GM23248 (cell line): ENCODE data around the gene SPZ1. TPM values are rescaled to one million over a fixed set of nuclear protein-coding genes. Genes with fewer than 3 reads are reported as not detected.
A peak's percentile ranks its signal among the peaks of the same experiment; 100 is the strongest.
"Not testable (repeated sequence)": the region's sequence is repeated elsewhere in the genome, so short reads cannot be mapped to it uniquely, and the experiment has no call there.

Experiments used
- DNase-seq: peaks from one replicate; pipeline ENCODE4 v3.0.0-alpha.2; 2015
- H2AFZ ChIP-seq: fragments of 200-600 bp; sonication (generic); 2 replicates; pipeline ENCODE4 v1.6.1; 2016; ENCODE audit warnings: antibody characterized with exemption
- H3F3A ChIP-seq: fragments of 200-600 bp; sonication (generic); 2 replicates; pipeline ENCODE4 v1.6.1; 2016; ENCODE audit warnings: mild to moderate bottlenecking, antibody characterized with exemption, mixed run types; ENCODE audit not compliant: insufficient read depth
- H3K27ac ChIP-seq: fragments of 200-600 bp; sonication (generic); 2 replicates; pipeline ENCODE4 v1.5.1; 2016; ENCODE audit warnings: mild to moderate bottlenecking
- H3K27me3 ChIP-seq: fragments of 200-600 bp; sonication (generic); replicated peaks from 2 replicates; pipeline ENCODE4 v1.6.1; 2016; ENCODE audit warnings: mild to moderate bottlenecking; ENCODE audit not compliant: insufficient read depth
- H3K36me3 ChIP-seq: fragments of 200-600 bp; sonication (generic); 2 replicates; pipeline ENCODE4 v1.6.1; 2016; ENCODE audit warnings: low read depth, mild to moderate bottlenecking
- H3K4me1 ChIP-seq: fragments of 200-600 bp; sonication (generic); 2 replicates; pipeline ENCODE4 v1.6.1; 2016; ENCODE audit warnings: mild to moderate bottlenecking; ENCODE audit not compliant: insufficient read depth
- H3K4me2 ChIP-seq: fragments of 200-600 bp; sonication (generic); one replicate; pipeline ENCODE4 v1.6.1; 2016; ENCODE audit warnings: mild to moderate bottlenecking; ENCODE audit not compliant: unreplicated experiment
- H3K4me3 ChIP-seq: fragments of 200-600 bp; sonication (generic); 2 replicates; pipeline ENCODE4 v1.5.1; 2016; ENCODE audit warnings: mild to moderate bottlenecking
- H3K79me2 ChIP-seq: fragments of 200-600 bp; sonication (generic); 2 replicates; pipeline ENCODE4 v1.6.1; 2016; ENCODE audit warnings: mild to moderate bottlenecking; ENCODE audit not compliant: insufficient read depth
- H3K9ac ChIP-seq: fragments of 200-600 bp; sonication (generic); 2 replicates; pipeline ENCODE4 v1.6.1; 2016; ENCODE audit warnings: mild to moderate bottlenecking
- H3K9me2 ChIP-seq: fragments of 200-600 bp; sonication (generic); 2 replicates; pipeline ENCODE4 v1.6.1; 2016; ENCODE audit warnings: mixed run types, mild to moderate bottlenecking, moderate library complexity; ENCODE audit not compliant: insufficient read depth
- H3K9me3 ChIP-seq: fragments of 200-600 bp; sonication (generic); one replicate; pipeline ENCODE4 v1.6.1; 2017; ENCODE audit warnings: low read depth
- H4K20me1 ChIP-seq: fragments of 200-600 bp; sonication (generic); 2 replicates; pipeline ENCODE4 v1.6.0; 2016; ENCODE audit not compliant: insufficient read depth
- EZH2 ChIP-seq: fragments of 200-600 bp; sonication (generic); IDR thresholded peaks from 2 replicates; pipeline ENCODE4 v1.6.1; 2018; ENCODE audit warnings: antibody characterized with exemption, mild to moderate bottlenecking; ENCODE audit not compliant: insufficient read depth, poor library complexity, severe bottlenecking
- EZH2phosphoT487 ChIP-seq: fragments of 200-600 bp; sonication (generic); IDR thresholded peaks from 2 replicates; pipeline ENCODE4 v1.6.1; 2018; ENCODE audit warnings: antibody characterized with exemption, moderate library complexity, mild to moderate bottlenecking, low read depth; ENCODE audit not compliant: insufficient read depth
- WGBS, 2 experiments: methylation state at CpG; one replicate each; pipeline ENCODE4 v1.1.6; 2015 to 2017; ENCODE audit warnings: low lambda C conversion rate in 2 of 2, low coverage in 1 of 2; ENCODE audit errors: missing lambda C conversion rate in 2 of 2; 5-methylcytosine and 5-hydroxymethylcytosine counted together
- in situ Hi-C: fragments of 300-500 bp; cut with MboI; formaldehyde crosslinking; loops from 2 replicates; pipeline ENCODE4 v1.15.0; 2020
- polyA plus RNA-seq: library from polyadenylated mRNA; unstranded; fragments of >200 nt; fragmentation: Nextera tagmentation; extraction: Ambion mirVana; gene quantifications from 2 replicates; pipeline ENCODE4 v1.2.1, GENCODE V29; 2016
- total RNA-seq: library from RNA; depleted of rRNA; stranded (reverse); fragments of >200 nt; shearing (Covaris generic); gene quantifications from 2 replicates; pipeline ENCODE4 v1.2.3, GENCODE V29; 2014; rRNA removed

SPZ1 gene
- not detected in 2 replicates for total RNA-seq
- not detected in 2 replicates for polyA plus RNA-seq

DNA sequence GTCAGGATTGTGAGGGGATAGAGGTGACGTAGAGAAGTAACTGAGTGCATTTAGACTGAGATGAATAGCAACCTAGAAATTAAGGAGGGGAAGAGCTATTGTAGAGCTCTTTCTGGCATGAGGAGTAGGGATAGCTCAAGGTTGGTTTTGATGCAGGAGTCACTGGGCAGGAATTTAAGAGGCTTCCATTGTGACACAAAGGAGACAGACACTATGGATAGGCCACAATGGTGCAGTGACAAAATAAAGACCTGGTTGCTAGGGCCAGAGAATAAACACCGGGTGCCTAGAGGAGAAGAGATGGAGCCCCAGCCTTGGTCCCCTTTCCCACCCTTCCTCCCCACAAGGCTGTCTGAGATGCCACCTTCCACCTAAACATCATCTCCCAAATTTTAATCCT, at the start of gene SPZ1:
TSS of gene SPZ1 (plus strand) at position 301 of the 400 bp plus-strand sequence. CDS start 214 bp downstream, outside the sequence.
- TF ChIP-seq EZH2phosphoT487: no peak
- no peak for TF ChIP-seq EZH2
- 42 to 55% methylated on average over 2 of the region's 2 CpGs for WGBS, 2 experiments
- Histone ChIP-seq H3F3A (no peaks in the 10 kb centered on the region), H3K4me2 (no peak within 1 kb of the TSS), H3K79me2 (no peaks in the 10 kb centered on the region), H3K4me3 (no peak within 1 kb of the TSS), H3K9me3 (no peaks in the 10 kb centered on the region), H3K4me1 (no peaks in the 10 kb centered on the region), H4K20me1 (no peaks in the 10 kb centered on the region), H3K27ac (no peak within 1 kb of the TSS), H3K27me3 (peaks cover 14% of the 10 kb centered on the region), H3K36me3 (no peaks in the 10 kb centered on the region), H3K9ac (no peak within 1 kb of the TSS), H3K9me2 (no peaks in the 10 kb centered on the region), H2AFZ (no peak within 1 kb of the TSS)
- in situ Hi-C loops: no loop called here
- no peak for DNase-seq

- H4K20me1 ChIP-seq, H3K27me3 ChIP-seq, H3K4me2 ChIP-seq, H3K4me3 ChIP-seq, DNase-seq, H2AFZ ChIP-seq, H3K79me2 ChIP-seq, H3K9me2 ChIP-seq, H3K27ac ChIP-seq, in situ Hi-C loops, H3K36me3 ChIP-seq, H3F3A ChIP-seq, H3K4me1 ChIP-seq, H3K9ac ChIP-seq, H3K9me3 ChIP-seq: not testable (repeated sequence)
- WGBS, 2 experiments: 73 to 95% methylated on average over 2 of the region's 2 CpGs
Measured at GRCh38 chr5:80270543-80270942, 49.3 kb upstream of the SPZ1 start.

GRCh38 chr5:80275347-80275746, 44.5 kb upstream of the SPZ1 start:
- H3K27ac ChIP-seq: no peak overlapping the region
- H3K27me3 ChIP-seq: no peaks in the 10 kb centered on the region
- H3K4me1 ChIP-seq: no peaks in the 10 kb centered on the region
- no peaks in the 10 kb centered on the region for H3K79me2 ChIP-seq
- no peak overlapping the region for H2AFZ ChIP-seq
- H3K9me3 ChIP-seq: no peaks in the 10 kb centered on the region
- H3K4me2 ChIP-seq: no peak overlapping the region
- H3F3A ChIP-seq: no peaks in the 10 kb centered on the region
- H3K36me3 ChIP-seq: no peaks in the 10 kb centered on the region
- 61 to 64% methylated on average over 2 of the region's 2 CpGs for WGBS, 2 experiments
- peak; percentile 16 for DNase-seq
- in situ Hi-C loops: loop anchor here (25.0 kb wide), 1 partner anchor 388 kb away; no protein-coding TSS in a partner anchor
- H4K20me1 ChIP-seq: no peaks in the 10 kb centered on the region
- no peaks in the 10 kb centered on the region for H3K9me2 ChIP-seq
- TF ChIP-seq EZH2 (no peak), EZH2phosphoT487 (no peak)
- H3K9ac ChIP-seq: no peak overlapping the region
- no peak overlapping the region for H3K4me3 ChIP-seq

- no peak overlapping the region for H2AFZ ChIP-seq
- in situ Hi-C loops: loop anchor here (25.0 kb wide), 1 partner anchor 389 kb away; no protein-coding TSS in a partner anchor
- no peak overlapping the region for H3K9ac ChIP-seq
- H3K4me2 ChIP-seq: no peak overlapping the region
- no peaks in the 10 kb centered on the region for H3F3A ChIP-seq
- H3K9me3 ChIP-seq: no peaks in the 10 kb centered on the region
- H3K27me3 ChIP-seq: no peaks in the 10 kb centered on the region
- H3K36me3 ChIP-seq: no peaks in the 10 kb centered on the region
- no peak overlapping the region for H3K27ac ChIP-seq
- H3K4me3 ChIP-seq: no peak overlapping the region
- H3K79me2 ChIP-seq: no peaks in the 10 kb centered on the region
- no peaks in the 10 kb centered on the region for H3K9me2 ChIP-seq
- no peak for TF ChIP-seq EZH2phosphoT487
- TF ChIP-seq EZH2: no peak
- no peak for DNase-seq
- H4K20me1 ChIP-seq: no peaks in the 10 kb centered on the region
- no peaks in the 10 kb centered on the region for H3K4me1 ChIP-seq
Measured at GRCh38 chr5:80276186-80276585, 43.6 kb upstream of the SPZ1 start.

- no peak overlapping the region for H2AFZ ChIP-seq
- no peak overlapping the region for H3K9ac ChIP-seq
- H3K4me2 ChIP-seq: no peak overlapping the region
- H3K4me3 ChIP-seq: no peak overlapping the region
- no peaks in the 10 kb centered on the region for H3K79me2 ChIP-seq
- no peaks in the 10 kb centered on the region for H3K9me3 ChIP-seq
- 9 to 16% methylated on average over 2 of the region's 2 CpGs for WGBS, 2 experiments
- in situ Hi-C loops: loop anchor here (25.0 kb wide), 1 partner anchor 390 kb away; no protein-coding TSS in a partner anchor
- no peaks in the 10 kb centered on the region for H3K4me1 ChIP-seq
- no peaks in the 10 kb centered on the region for H3F3A ChIP-seq
- no peaks in the 10 kb centered on the region for H4K20me1 ChIP-seq
- no peak for DNase-seq
- TF ChIP-seq EZH2phosphoT487 (no peak), EZH2 (no peak)
- no peaks in the 10 kb centered on the region for H3K27me3 ChIP-seq
- no peak overlapping the region for H3K27ac ChIP-seq
- no peaks in the 10 kb centered on the region for H3K36me3 ChIP-seq
- H3K9me2 ChIP-seq: no peaks in the 10 kb centered on the region
Measured at GRCh38 chr5:80277191-80277590, 42.6 kb upstream of the SPZ1 start.
